NCI-H345 treated with DMSO at 0.1 percent for 48 hours (cell line): ENCODE results near the gene ITGA7.

Experiments used
- DNase-seq: peaks from one replicate; lab custom pipeline; 2025; ENCODE audit not compliant: unreplicated experiment; lab: John Stamatoyannopoulos, UW

The ITGA7 gene

DNA sequence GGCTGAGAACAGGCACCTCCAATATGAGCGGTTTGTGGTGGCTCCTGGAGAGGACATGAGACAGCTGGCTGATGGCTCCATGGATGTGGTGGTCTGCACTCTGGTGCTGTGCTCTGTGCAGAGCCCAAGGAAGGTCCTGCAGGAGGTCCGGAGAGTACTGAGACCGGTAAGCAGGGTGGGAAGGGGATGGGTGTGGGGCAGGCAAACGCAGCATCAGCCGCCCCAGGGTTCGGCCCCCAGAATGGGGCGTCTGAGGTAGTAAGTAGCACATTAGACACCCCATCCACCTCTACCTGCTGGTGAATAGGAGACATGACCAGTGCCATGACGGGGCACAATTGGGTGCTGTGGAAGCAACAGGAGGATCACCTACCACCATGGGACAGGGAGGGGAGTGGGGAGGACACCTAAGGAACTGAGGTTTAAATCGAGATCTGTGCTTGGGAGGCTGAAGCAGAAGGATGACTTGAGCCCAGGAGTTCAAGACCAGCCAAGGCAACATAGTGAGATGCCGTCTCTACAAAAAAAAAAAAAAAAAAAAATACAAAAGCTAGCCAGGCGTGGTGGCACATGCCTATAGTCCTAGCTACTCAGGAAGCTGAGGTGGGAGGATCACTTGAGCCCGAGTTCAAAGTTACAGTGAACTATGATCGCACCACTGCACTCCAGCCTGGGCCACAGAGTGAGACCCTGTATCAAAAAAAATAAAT lies 25.5 kb downstream of the ITGA7 start:
- no peak for DNase-seq

DNA sequence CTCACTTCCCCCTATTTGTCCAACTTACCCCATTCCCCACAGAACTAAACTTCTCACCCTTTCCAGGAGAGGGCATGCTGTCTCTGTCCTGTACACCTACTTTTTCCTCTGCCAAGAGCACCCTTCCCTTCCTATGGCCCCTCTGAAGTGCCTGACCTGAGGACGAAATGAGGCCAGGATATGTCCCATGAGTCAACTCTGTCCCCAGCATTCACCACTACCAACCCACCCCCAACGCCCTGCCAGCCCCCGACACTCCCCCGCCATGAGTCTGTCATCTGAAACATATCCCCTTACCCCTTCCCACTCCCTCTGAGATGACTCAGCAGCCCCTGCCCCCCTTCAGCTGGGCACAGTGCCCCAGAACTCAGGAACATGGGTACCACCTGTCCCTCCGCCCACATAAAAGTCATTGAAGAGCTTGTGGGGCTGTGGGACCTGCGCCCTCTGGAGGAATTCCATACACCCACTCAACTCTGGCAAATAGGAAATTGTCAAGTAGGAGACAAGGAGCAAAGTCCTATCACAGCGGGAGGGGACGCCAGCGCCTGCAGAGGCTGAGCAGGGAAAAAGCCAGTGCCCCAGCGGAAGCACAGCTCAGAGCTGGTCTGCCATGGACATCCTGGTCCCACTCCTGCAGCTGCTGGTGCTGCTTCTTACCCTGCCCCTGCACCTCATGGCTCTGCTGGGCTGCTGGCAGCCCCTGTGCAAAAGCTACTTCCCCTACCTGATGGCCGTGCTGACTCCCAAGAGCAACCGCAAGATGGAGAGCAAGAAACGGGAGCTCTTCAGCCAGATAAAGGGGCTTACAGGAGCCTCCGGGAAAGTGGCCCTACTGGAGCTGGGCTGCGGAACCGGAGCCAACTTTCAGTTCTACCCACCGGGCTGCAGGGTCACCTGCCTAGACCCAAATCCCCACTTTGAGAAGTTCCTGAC lies 26.3 kb downstream of the ITGA7 start:
- DNase-seq, result no peak

- no peak for DNase-seq
Observed at GRCh38 chr12:55679691-55680090, 28.0 kb downstream of the ITGA7 start.

- no peak for DNase-seq
Observed at GRCh38 chr12:55676707-55677106, 31.0 kb downstream of the ITGA7 start.

DNA sequence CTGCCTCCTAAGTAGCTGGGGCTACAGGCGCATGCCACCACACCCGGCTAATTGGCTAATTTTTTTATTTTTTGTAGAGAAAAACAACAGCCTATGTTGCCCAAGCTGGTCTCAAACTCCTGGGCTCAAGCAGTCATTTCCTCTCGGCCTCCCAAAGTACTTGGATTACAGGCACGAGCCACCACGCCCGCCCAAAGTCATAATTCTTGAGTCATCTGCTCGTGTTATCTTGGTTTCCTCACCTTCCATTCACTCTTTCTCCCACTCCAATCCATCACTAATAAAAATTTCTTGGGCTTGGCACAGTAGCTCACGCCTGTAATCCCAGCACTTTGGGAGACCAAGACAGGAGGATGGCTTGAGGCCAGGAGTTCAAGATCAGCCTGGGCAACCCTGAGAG lies 32.0 kb downstream of the ITGA7 start:
- DNase-seq, result no peak

DNA sequence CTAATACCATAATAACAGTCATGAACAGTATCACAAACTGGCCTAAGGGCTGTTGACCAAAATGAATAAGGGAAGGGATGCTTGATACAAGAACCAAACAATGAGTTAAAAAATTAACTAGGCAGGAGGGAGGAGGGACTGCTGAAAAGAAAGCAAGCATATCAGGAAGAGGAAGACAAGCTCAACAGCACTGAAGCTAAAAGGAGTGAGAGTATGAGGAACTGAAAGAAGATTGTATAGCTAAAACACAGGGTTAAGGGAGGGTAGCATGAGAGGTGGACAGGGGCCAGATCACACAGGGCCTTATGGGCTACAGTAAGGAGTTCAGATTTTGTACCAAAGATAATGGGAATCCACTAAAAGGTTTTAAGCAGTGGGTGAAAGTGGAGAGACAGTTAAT lies 34.1 kb downstream of the ITGA7 start:
- no peak for DNase-seq

DNA sequence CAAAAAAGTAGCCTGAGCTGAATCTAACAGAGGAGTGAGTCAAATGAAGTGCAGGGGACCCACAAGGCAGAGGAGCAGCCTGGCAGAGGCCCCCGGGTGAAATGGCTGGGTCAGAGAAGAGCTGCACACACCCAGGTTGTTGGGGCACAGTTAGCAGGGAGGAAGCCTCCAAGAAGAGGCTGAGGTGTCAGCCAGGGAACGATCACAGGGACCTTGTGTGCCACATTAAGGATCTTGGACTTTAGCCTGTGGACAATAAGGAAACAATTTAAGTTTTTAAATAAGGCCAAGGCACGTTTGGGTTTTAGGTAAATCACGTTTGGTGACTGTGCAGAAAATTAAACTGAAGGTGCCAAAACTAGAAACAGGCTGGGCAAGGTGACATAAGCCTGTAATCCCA lies 36.0 kb downstream of the ITGA7 start:
- DNase-seq, result no peak

DNA sequence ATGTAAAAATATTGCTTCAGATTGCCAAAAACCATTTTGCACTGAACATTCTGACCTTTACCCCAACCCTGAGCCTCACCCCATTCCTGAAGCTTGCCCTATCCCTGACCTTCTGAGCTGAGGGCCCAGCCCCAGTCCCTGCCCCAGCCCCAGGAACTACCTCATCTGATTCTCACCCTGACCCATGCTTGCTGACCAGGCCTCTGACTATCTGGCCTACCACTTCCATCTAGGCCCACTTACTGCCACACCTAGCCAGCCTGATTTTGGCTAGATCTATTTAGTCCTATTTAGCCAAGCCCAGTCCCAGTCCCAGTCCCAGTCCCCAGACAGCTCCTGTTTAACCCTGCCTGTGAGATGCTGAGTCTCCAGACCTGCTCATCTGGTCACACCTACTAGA lies 37.4 kb downstream of the ITGA7 start:
- no peak for DNase-seq

DNA sequence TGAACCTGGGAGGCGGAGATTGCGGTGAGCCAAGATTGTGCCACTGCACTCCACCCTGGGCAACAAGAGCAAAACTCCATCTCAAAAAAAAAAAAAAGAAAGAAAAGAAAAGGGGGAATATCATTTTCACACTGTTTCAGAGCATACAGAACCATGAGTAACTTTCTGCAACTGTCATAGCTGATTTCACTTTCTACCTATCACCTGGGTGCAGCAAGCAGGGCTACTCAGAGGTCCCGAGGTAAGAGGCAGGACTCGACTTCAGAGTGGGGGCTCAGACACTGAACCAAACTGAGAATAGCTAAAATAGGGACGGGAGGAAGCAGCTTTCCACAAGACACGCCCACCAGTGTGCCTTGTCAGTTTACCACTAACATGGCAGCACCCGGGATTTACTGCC lies 41.2 kb downstream of the ITGA7 start:
- no peak for DNase-seq

- no peak for DNase-seq
Observed at GRCh38 chr12:55664826-55665225, 42.9 kb downstream of the ITGA7 start.

DNA sequence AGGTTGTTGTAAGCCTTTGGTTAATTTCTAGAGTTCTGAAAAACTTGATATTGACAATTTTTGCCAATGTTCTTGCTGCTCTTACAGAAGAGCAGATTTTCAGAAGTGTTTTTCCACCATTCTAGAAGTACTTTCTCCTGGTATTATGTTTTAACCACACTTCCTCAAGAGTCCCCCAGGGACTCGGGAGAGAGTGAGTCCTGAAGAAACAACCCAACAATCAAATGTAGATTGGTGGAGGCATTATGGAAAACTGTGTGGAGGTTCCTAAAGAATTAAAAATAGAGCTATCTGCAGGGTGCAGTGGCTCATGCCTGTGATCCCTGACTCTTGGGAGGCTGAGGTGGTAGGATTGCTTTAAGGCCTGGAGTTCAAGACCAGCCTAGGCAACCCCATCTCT lies 44.3 kb downstream of the ITGA7 start:
- no peak for DNase-seq

GRCh38 chr12:55659486-55660385 lies 48.0 kb downstream of the ITGA7 start:
- DNase-seq, result no peak

DNA sequence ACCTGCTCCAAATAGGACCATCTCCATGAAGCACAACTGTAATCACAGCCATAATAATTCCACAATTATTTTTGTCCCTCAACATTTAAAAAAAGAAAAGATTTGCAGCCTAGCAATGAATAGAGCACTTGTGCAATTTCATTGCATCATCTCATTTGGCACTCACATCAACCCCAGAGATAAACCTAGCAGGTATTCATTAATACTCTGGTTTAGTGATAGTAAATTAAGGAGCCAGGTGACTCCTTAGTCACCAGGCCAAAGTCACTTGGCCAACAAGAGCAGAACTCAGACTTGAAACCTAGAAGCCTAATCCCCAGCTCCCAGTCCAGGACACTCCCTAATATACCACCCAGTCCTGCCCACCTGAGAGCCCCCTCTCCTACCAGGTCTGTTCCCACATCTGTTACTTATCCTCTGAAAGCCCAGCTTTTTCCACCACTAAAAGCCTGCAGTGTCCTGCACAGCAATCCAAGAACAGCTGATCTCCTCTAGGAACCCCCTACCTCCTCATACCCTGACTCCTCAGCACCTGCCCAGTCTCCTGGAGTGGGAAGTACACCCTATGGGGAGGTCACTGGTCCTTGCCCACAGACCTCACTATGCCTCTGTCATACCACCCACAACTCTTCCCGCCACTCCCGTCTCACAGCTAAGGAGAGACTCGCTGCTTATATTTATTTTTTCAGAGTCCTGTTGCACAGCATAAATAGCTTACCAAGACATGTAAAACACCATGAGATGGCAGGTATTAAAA lies 48.9 kb downstream of the ITGA7 start:
- no peak for DNase-seq

DNA sequence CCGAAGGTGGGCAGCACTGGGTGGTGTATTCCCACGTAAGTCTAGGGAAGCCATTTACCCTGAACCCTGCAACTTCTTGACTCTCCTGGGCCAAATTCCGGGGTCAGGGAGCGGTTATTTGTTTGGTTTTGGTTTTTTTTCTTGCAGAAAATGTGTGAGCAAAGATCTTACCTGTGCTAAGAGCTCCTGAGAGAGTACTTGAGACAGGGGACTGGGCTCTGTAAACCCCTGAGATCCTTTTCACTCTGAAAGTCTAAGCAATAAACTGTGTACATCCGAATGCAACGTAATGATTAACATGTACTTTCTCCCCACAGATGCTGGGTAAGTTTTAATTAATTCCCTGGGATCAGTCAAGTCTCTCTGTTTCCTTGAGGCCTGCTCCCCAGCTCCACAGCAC lies 49.5 kb downstream of the ITGA7 start:
- DNase-seq, result no peak

GRCh38 chr12:55657212-55657611 lies 50.5 kb downstream of the ITGA7 start:
- no peak for DNase-seq

- no peak for DNase-seq
Observed at GRCh38 chr12:55654511-55655214, 53.0 kb downstream of the ITGA7 start.

DNA sequence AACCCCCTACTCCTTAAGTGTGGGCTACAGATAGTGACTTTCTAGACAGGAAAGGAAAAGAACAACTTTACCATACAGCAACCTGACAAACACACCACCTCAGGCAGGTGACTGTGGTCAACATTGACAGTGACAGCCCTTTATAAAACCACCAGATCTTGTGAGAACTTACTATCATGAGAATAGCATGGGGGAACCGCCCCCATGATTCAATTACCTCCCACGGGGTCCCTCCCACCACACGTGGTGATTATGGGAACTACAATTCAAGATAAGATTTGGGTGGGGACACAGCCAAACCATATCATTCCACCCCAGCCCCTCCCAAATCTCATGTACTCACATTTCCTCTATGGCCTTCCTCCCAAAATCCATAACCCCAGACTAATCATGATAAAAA lies 54.7 kb downstream of the ITGA7 start:
- DNase-seq, result no peak

DNA sequence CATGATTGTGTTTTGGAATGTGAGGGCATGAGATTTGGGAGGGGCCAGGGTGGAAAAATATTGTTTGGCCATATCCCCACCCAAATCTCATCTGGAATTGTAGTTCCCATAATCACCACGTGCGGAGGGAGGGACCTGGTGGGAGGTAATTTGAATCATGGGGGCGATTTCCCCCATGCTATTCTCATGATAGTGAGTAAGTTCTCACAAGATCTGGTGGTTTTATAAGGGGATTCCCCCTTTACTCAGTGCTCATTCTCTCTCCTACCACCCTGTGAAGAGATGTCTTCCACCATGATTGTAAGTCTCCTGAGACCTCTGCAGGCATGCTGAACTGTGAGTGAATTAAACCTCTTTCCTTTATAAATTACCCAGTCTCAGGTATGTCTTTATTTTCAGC lies 55.4 kb downstream of the ITGA7 start:
- no peak for DNase-seq

DNA sequence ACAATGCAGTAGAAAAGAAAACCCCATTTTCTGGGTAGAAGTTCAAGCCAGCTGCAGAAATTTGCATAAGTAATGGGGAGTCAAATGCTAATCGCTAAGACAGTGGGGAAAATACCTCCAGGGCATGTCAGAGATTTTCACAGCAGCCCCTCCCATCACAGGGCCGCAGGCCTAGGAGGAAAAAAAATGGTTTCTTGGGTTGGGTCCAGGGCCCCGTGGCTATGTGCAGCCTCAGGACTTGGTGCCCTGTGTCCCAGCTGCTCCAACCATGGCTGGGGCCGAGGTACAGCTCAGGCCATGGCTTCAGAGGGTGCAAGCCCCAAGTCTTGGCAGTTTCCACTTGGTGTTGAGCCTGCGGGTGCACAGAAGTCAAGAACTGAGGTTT lies 56.4 kb downstream of the ITGA7 start:
- DNase-seq, result no peak
